MM.1S (cell line): ENCODE measurements around the gene INCA1.

Experiments
- EZH2 ChIP-seq: fragments of 300-600 bp; sonication (generic); optimal IDR thresholded peaks from 2 replicates; pipeline ENCODE3; 2017; ENCODE audit warnings: low read depth, mild to moderate bottlenecking, antibody characterized with exemption, low read length, mixed read lengths
- EZH2phosphoT487 ChIP-seq: fragments of 300-600 bp; sonication (generic); IDR thresholded peaks from 2 replicates; pipeline ENCODE4 v1.6.1; 2018; ENCODE audit warnings: antibody characterized with exemption, low read length
- TF ChIP-seq, protein P1 (sequence below): fragments of 300-600 bp; sonication (generic); IDR thresholded peaks from 2 replicates; pipeline ENCODE4 v1.5.1; 2016; ENCODE audit warnings: antibody characterized with exemption, low read length, mixed read lengths

DNA sequence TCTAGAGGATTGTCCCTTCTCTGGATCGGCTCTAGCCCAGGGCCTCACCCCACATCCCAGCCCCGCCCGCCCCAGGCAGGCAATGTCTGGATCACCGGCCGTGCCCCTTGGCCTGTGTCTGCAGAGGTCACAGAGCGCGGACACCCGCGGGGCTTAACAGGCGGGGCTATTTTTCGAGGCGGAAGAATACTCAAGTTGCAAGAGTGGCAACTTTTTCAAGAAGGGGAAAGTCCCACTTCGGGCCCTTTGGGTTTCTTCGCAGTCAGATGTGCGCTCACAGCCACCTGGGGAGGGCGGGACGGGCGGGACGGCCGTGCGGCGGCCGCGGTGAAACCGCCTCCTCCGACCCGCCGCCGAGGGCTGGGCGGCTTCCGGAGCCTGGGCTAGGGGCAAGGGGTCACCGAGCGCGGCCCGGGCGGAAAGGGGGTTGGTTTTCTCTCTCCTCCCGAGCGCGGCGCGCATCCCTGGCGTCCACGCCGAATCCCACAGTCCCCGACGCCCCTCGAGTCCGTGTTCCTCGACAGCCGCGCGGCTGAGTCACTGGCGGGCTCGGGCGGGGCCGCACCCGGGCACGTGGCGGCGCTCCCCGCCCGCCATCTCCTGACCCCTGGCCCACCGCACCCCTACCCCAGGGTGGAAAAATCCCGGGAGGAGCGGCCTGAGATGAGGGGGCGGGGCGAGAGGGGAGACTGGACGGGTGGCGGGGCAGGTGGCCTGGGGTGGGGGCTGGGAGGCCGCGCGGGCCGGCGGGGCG, 47.8 kb downstream of the INCA1 start:
- TF ChIP-seq, protein P1, sequence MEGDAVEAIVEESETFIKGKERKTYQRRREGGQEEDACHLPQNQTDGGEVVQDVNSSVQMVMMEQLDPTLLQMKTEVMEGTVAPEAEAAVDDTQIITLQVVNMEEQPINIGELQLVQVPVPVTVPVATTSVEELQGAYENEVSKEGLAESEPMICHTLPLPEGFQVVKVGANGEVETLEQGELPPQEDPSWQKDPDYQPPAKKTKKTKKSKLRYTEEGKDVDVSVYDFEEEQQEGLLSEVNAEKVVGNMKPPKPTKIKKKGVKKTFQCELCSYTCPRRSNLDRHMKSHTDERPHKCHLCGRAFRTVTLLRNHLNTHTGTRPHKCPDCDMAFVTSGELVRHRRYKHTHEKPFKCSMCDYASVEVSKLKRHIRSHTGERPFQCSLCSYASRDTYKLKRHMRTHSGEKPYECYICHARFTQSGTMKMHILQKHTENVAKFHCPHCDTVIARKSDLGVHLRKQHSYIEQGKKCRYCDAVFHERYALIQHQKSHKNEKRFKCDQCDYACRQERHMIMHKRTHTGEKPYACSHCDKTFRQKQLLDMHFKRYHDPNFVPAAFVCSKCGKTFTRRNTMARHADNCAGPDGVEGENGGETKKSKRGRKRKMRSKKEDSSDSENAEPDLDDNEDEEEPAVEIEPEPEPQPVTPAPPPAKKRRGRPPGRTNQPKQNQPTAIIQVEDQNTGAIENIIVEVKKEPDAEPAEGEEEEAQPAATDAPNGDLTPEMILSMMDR, result no peak
- TF ChIP-seq EZH2 (no peak), EZH2phosphoT487 (no peak)
